ENCODE measurements around the gene ITCH.

DNA sequence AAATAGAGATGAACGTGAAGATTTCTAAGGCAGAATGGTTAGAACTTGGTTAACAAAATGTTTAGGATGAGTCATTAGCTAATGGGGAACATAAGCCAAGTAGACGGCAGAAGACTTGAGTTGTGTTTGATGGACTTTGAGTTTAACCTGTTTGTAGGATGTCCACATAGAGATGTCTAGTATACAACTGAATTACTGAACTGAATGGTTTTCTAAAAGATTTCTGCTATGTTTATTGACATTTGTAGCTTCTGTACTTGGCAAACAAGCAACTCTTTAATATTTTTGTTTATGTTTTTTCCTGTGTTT, 98.7 kb downstream of the ITCH start:
- TF ChIP-seq, protein P1, sequence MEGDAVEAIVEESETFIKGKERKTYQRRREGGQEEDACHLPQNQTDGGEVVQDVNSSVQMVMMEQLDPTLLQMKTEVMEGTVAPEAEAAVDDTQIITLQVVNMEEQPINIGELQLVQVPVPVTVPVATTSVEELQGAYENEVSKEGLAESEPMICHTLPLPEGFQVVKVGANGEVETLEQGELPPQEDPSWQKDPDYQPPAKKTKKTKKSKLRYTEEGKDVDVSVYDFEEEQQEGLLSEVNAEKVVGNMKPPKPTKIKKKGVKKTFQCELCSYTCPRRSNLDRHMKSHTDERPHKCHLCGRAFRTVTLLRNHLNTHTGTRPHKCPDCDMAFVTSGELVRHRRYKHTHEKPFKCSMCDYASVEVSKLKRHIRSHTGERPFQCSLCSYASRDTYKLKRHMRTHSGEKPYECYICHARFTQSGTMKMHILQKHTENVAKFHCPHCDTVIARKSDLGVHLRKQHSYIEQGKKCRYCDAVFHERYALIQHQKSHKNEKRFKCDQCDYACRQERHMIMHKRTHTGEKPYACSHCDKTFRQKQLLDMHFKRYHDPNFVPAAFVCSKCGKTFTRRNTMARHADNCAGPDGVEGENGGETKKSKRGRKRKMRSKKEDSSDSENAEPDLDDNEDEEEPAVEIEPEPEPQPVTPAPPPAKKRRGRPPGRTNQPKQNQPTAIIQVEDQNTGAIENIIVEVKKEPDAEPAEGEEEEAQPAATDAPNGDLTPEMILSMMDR (IDR thresholded peaks at IDR 0.05; ENCODE audit: borderline replicate concordance, extremely low read depth, low read length, poor library complexity, severe bottlenecking): no peak
- no peak for TF ChIP-seq EZH2 (IDR thresholded peaks at IDR 0.05; ENCODE audit: borderline replicate concordance, low read depth, low read length, severe bottlenecking)
